GM19043 (cell line): Measurements from ENCODE around the gene SEC31A.
"Not testable (repeated sequence)": the region's sequence is repeated elsewhere in the genome, so short reads cannot be mapped to it uniquely, and the experiment has no call there.

Experiments used
- ATAC-seq: cut with Tn5 transposase; IDR thresholded peaks from one replicate; pipeline ENCODE4 v1.9.1; 2021; ENCODE audit warnings: low read depth; ENCODE audit not compliant: unreplicated experiment

Gene SEC31A, protein sequence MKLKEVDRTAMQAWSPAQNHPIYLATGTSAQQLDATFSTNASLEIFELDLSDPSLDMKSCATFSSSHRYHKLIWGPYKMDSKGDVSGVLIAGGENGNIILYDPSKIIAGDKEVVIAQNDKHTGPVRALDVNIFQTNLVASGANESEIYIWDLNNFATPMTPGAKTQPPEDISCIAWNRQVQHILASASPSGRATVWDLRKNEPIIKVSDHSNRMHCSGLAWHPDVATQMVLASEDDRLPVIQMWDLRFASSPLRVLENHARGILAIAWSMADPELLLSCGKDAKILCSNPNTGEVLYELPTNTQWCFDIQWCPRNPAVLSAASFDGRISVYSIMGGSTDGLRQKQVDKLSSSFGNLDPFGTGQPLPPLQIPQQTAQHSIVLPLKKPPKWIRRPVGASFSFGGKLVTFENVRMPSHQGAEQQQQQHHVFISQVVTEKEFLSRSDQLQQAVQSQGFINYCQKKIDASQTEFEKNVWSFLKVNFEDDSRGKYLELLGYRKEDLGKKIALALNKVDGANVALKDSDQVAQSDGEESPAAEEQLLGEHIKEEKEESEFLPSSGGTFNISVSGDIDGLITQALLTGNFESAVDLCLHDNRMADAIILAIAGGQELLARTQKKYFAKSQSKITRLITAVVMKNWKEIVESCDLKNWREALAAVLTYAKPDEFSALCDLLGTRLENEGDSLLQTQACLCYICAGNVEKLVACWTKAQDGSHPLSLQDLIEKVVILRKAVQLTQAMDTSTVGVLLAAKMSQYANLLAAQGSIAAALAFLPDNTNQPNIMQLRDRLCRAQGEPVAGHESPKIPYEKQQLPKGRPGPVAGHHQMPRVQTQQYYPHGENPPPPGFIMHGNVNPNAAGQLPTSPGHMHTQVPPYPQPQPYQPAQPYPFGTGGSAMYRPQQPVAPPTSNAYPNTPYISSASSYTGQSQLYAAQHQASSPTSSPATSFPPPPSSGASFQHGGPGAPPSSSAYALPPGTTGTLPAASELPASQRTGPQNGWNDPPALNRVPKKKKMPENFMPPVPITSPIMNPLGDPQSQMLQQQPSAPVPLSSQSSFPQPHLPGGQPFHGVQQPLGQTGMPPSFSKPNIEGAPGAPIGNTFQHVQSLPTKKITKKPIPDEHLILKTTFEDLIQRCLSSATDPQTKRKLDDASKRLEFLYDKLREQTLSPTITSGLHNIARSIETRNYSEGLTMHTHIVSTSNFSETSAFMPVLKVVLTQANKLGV

DNA sequence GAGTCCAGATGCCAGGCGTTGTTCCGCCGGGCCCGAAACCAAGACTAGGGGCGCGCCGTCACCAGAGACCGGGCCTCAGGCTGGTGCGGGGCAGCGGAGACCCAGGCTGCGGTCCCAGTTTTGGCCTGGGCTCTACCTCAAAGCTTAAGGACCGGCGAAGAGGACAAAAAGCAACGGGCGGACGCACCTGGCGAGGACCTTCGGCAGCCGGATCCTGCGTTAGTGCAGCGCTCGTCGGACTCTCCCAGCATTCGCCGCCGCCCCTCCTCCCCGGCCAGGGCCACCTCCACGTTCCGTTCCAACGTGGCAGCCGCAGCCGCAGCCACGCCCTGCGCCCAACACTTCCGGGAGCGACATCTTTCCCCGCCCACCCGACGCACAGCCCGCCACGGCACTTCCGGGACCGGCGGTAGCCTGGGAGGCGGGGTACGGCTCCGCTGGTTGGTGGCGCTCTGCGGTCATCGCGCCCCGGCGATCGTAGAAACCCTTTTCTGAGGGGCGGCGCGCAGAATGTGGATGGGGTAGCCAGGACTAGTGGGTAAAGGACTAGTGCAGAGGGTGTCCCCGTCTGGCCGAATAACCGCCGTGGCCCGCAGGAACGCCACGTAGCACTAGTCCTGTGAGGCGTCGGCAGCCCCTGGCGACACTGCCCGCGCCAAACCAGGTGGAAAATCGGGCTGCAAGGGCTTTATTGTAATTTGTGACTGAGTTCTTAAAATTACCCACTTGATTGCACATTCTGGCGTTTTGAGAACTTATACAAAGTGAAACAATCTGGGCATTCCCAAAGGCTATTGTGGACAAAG, at the start of gene SEC31A:
Gene SEC31A (minus strand): TSS at position 253 of the 806 bp plus-strand sequence. CDS start 9,217 bp downstream, outside the sequence.
- ATAC-seq, result peak; percentile 91

DNA sequence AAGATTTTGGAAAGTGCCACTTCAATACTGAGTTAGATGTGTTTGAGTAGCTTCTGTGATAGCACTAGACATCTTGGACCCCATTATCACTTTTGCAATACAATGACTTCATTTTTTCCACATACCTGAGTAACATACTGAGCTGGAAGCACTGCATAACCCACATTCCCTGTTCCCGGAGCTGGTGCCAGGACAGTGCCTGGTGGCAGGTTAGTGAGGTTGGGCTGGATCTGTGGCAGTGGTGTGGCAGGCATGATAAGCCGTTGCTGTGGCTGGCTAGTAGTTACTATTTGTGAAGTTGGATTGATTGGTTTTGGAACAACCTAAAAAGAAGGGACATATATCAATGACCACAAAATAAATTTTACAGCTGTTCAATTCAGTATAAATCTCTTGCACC, 48.5 kb upstream of the SEC31A start:
- ATAC-seq, result no peak

DNA sequence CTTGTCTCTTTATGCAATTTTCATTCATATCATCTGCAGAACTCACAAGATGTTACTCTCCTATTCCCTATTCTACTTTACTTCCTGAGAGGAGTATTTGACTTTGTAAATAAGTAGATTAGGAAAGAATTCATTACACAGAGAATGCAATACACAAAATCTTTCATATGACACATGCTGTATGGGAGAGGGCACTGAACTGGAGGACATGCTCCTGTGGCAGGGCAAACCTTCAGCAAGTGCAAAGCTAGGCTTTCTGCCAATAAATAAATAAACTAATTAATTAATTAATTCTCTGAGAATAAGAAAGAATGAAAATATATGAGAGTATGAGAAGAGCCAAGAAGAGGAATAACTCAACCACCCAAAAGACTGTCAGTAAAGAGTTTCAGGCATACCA, 43.5 kb upstream of the SEC31A start:
- ATAC-seq, result no peak

DNA sequence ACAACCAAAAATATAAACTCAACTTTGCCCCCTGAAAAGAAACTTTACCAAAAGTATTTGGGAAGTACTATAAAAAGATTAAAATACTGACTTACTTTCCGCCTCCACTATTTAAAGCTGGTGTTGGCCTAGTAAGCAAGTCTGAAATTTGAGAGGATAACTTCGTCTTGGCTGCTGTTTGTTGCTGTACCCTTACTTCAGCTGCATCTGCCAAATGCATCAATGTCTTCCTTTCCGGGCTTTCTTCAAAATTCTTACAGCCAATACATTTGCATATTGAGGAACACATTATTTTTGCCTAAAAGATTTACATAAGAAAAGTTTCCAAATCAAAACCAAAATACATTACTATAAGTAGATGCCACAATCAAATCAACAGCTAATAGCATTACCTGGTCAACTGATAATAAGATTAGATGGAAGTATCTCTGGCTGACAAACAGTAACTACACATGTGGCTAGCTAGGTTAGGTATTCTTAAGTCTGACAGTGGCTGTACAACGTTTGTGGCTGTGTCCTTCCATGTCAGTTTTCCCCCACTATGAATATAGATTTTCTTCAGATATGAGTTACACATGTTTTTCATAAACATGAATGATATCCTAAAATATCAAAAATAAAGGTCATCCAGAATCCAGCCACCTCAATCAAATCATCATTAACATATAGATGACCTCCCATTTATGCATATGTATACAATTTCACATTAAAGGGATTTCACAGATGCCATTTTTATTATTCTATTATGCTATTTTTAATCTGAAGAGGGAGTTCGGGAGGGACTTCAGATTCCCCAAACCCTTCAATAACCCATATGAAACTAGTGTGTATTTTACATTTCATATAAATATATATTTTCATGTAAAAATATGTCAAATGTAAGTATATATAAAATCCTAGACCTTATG, 40.1 kb upstream of the SEC31A start:
- ATAC-seq, result no peak

DNA sequence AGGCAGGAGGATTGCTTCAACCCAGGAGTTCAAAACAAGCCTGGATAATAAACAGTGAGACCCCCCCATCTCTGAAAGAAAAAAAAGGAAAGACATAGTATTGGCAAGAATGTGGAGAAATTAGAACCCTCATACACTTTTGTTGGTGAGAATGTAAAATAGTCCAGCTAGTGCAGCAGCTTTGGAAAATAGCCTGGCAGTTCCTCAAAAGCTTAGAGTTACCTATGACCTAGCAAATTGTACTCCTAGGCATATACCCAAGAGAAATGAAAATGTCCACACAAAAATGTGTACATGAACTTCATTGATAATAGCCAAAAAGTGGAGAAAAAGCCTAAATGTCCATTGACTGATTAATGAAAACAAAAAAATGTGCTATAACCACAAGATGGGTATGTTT, 30.8 kb upstream of the SEC31A start:
- ATAC-seq, result no peak

DNA sequence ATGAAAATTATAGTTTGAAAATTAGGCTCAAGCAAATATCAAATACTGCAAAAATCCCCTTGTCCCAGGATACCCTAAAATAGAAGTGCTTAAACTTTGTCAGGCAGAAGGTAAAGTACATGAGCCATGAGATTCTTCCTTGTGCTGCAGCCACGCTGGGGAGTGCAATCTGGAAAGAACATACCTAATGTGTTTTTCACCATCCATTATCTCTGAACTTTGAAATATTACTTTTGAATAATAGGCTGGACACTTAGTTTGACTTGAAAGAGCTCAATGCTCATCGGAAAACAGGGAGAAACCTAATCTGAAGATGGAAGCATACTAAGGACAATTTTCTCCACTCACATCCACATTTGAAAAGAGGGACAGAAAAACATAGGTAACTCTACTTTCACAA, 28.4 kb upstream of the SEC31A start:
- no peak for ATAC-seq

DNA sequence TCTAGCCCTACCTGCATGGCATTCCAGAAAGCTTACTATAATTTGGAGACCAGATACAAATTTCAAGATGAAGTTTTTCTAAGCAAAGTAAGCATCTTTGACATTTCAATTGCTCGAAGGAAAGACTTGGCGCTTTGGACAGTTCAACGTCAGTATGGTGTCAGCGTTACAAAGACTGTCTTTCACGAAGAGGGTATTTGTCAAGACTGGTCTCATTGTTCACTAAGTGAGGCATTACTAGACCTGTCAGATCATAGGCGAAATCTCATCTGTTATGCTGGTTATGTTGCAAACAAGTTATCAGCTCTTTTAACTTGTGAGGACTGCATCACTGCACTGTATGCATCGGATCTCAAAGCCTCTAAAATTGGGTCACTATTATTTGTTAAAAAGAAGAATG, 27.1 kb upstream of the SEC31A start:
- no peak for ATAC-seq

DNA sequence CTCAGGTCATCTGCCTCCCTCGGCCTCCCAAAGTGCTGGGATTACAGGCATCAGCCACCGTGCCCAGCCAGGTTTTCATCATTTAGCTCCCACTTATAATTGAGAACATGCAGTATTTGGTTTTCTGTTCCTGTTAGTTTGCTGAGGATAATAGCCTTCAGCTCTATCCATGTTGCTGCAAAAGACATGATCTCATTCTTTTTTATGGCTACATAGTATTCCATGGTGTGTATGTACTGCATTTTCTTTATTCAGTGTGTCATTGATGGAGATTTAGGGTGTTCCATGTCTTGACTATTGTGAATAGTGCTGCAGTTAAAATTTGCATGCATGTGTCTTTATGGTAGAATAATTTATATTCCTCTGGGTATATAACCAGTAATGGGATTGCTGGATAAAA, 23.0 kb upstream of the SEC31A start:
- not testable (repeated sequence) for ATAC-seq

DNA sequence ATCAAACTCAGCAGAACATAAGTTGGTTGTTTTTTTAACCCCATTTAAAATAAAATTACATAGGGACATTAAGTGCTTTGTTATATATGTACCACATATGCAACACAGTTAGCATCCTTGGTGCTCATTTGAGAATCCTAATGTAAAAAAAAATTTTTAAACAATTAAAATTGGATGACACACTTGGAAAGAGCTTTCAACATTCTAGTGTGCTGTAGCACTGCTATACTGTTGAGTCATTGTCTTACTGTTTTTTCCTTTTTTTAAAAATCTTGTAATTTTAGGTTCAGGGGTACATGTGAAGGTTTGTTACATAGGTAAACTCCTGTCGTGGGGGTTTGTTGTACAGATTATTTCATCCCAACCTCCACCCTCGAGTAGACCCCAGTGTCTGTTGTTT, 22.4 kb upstream of the SEC31A start:
- no peak for ATAC-seq

DNA sequence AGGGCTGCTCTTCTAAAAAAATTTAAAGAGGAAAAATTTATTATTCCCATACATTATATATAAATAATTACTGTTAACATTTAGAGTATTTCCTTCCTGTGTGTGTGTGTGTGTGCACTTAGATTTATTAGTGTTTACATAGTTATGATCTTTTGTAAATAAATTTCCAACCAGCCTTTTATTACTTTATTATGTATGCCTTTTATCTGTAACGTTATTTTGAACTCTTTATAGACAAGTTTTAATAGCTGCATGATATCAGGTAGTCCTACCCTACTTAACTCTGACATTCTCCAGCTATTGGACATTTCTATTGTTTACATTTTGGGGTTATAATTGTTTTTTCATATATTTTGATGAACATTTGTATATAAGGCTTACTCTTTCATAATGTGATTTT, 18.4 kb upstream of the SEC31A start:
- no peak for ATAC-seq

DNA sequence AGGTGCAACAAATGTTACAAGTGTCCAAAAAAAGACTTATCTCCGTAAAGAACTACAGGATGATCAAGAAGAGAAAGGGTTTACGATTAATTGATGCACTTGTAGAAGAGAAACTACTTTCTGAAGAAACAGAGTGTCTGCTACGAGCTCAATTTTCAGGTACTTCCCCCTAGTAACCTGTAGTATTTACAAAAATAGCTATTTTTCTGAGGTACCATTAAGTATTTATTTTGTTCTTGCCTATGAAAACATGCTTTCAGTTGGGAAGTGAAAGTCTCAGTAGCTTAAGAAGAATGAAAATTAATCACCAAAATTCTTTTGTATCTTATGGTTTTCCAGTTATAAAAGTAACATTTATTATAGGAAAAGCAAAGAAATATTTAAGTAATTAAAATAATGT, 15.5 kb upstream of the SEC31A start:
- peak; percentile 45 for ATAC-seq

DNA sequence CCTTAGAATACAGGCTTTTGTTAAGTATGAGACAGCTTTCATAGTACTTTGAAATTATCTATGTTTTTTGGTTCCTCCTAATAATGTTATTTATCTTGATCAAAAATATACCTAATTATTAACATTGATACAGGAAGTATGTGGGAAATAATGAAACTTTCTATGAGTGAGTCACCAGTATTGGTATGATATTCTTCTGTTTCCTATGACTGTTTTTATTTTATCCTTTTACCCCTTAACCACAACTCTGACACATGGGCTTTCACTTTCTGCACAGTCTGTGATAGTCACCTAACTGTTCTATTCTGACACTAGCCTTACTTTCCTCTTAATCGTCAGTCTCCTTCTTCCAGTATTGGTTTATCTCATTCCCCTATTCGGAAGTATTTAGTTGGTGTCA, 14.3 kb upstream of the SEC31A start:
- peak; percentile 50 for ATAC-seq

DNA sequence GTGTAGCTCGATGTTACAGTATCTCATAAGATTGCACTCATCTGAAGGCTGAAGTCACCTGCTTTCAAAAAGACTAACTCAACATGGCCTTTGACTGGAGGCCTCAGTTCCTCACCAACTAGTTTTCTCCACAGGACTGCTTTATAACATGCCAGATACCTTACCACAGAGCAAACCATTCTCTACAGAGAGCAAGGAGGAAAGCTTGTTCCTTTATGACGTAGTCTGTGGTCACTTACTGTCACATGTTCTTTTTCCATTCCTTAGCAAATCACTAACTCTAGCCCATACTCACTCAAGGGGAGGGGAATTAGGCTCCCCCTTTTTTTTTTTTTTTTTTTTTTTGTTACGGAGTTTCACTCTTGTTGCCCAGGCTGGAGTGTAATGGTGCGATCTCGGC, 12.8 kb upstream of the SEC31A start:
- no peak for ATAC-seq

DNA sequence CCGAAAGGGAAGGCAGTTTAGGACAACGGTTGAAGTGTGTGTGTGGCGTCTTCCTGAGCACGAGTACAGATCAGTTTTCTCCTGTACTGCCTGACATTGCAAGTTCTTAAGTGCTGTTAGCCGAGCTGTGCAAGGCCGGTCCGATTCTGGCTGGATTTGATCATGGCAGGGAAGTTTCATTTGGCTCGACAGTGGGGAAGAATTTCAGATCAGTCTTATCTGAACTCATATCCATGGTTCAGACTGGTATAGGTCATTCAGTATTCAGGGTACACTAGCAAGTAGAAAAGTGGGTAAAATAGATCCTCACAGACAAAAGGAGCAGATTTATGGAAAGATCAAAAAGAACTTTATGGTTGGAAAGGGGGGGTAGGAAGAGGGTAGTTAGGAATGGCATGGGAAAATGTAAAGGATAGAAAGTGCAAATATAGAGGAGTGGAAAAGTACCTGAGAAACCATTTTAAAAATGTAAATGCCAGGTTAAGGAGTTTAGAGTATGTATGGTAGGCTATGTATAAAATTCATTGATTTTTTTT, 10.3 kb upstream of the SEC31A start:
- no peak for ATAC-seq

DNA sequence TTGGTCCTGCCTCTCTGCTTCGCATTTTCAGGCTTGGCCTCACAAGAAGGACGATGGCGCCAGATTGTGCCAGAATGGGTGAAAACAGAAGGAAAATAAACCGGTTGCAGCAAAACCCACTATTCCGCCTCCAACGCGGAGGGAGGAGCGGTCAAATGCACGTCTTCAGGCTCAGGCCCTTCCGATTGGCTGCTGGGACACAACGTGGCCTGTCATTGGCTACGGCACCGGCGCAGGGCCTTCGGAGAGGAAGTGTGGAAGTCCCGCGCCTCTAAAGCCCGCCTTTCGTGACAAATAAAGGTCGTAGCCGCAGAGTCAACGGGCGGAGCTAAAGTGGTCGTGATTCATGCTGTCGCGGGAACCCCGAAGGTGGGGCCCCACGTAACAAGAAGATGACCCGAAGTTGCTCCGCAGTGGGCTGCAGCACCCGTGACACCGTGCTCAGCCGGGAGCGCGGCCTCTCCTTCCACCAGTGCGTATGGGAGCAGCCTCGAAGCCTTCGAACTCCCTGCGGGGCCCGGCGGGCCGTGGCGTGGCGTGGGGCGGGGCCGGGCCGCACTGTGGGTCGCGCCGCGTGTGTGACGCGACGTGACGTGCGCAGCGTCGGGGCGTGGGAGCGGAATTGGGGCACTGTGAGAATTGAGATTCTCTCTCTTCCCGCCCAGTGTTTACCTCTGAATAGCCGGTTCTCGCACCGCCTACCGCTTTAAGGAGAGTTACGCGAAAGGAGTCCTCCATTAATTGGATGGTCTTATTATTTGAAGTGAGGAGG, 9.6 kb upstream of the SEC31A start, which contains the start of gene THAP9:
Gene THAP9 (plus strand): TSS at position 325 of the 772 bp plus-strand sequence. CDS start 68 bp downstream, at position 393.
- peak; percentile 82 for ATAC-seq

DNA sequence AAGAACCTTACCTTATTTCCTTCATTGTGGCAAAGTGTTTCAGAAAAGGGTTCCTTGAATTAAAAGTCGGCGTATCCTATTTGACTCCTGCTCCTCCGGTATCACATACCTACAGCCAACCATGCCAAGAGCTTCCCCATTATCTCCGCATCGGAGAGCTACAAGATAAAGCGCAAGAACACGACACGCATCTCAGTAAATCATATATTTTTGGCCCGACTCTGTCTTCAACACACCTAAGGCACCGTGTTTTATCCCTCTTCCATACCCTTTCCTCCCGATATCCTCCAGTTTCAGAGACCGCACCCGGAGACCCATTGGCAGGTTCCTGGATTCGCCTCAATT, 9.1 kb upstream of the SEC31A start:
- peak; percentile 4 for ATAC-seq

DNA sequence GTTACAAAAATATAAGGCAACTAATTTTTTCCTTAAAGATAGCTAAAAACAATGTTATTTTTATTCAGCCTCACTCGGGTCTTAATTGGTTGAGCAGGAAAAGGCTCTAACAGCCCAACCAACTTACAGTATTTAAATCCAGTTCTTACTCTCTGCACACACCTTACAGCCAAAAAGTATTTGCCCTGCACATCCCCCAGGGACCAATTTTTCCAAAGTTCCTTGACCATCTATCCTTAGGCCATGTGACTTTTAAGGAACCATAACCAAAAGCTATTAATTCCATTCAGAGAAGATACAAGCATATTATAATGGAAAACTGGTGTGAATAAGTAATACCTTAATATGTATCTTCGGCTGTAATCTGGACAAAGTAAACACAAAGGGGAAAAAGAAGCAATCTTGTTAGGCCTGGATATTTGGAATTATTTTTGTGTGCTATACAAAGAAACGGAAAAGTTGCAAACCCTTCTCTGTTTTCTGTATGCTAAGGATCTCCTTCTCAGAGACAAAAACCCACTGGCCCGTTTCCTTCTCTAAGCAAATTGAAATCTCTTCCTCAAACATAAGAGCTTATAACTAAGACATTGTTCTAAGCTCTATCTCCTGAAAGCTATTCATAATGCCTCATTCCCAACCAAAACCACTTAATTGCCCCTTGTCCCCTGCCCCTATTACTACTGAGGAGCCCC, 8.6 kb upstream of the SEC31A start:
- no peak for ATAC-seq
